NT2/D1 (cell line): ENCODE data around the gene LY6G5B.

ENCODE experiments used
- DNase-seq: peaks from one replicate; pipeline ENCODE4 v3.0.0-alpha.2; 2011; ENCODE audit warnings: low read depth, low spot score
- H3K27me3 ChIP-seq: 2 replicates; pipeline ENCODE4 v1.6.0; 2011; ENCODE audit warnings: mild to moderate bottlenecking; ENCODE audit not compliant: insufficient read length, insufficient read depth
- H3K36me3 ChIP-seq: 2 replicates; pipeline ENCODE4 v1.6.1; 2011; ENCODE audit warnings: mild to moderate bottlenecking, low read length, mixed read lengths; ENCODE audit not compliant: insufficient read depth, insufficient read length
- H3K4me1 ChIP-seq: 2 replicates; pipeline ENCODE4 v1.5.1; 2011; ENCODE audit not compliant: insufficient read depth, insufficient read length
- H3K4me3 ChIP-seq: 2 replicates; pipeline ENCODE4 v1.5.1; 2011; ENCODE audit warnings: low read depth; ENCODE audit not compliant: insufficient read length
- H3K9ac ChIP-seq: 2 replicates; pipeline ENCODE4 v1.6.0; 2011; ENCODE audit warnings: low read depth; ENCODE audit not compliant: insufficient read length
- H3K9me3 ChIP-seq: 2 replicates; pipeline ENCODE4 v1.5.1; 2011; ENCODE audit warnings: mild to moderate bottlenecking, low read length; ENCODE audit not compliant: insufficient read depth
- SUZ12 ChIP-seq: IDR thresholded peaks from 2 replicates; pipeline ENCODE4 v1.6.1; 2011; ENCODE audit not compliant: insufficient read length, insufficient read depth; ENCODE audit errors: extremely low read depth
- YY1 ChIP-seq: IDR thresholded peaks from 2 replicates; pipeline ENCODE4 v1.6.1; 2011; ENCODE audit not compliant: insufficient read length, insufficient read depth
- ZNF274 ChIP-seq: IDR thresholded peaks from 2 replicates; pipeline ENCODE4 v1.6.1; 2011; ENCODE audit warnings: mild to moderate bottlenecking, low read depth, low read length

The LY6G5B gene

GRCh38 chr6:31627690-31628287 is 42.0 kb upstream of the LY6G5B start:
- Histone ChIP-seq H3K27me3 (no peaks in the 10 kb centered on the region), H3K4me1 (peaks cover 6% of the 10 kb centered on the region), H3K9ac (no peak overlapping the region), H3K9me3 (no peaks in the 10 kb centered on the region), H3K4me3 (no peak overlapping the region), H3K36me3 (peaks cover 99% of the 10 kb centered on the region)
- DNase-seq, result no peak
- no peak for TF ChIP-seq ZNF274
- no peak for TF ChIP-seq SUZ12
- no peak for TF ChIP-seq YY1

- no peak for DNase-seq
- no peak for TF ChIP-seq ZNF274
- no peak for TF ChIP-seq YY1
- no peak for TF ChIP-seq SUZ12
- Histone ChIP-seq H3K9ac (no peak overlapping the region), H3K4me1 (peaks cover 5% of the 10 kb centered on the region), H3K9me3 (no peaks in the 10 kb centered on the region), H3K4me3 (no peak overlapping the region), H3K27me3 (no peaks in the 10 kb centered on the region), H3K36me3 (peaks cover 97% of the 10 kb centered on the region)
These were observed 40.8 kb upstream of the LY6G5B start for GRCh38 chr6:31629014-31629413.

GRCh38 chr6:31630177-31630934 is 39.4 kb upstream of the LY6G5B start:
- H3K9ac ChIP-seq, result no peak overlapping the region
- H3K9me3 ChIP-seq, result no peaks in the 10 kb centered on the region

GRCh38 chr6:31631209-31631608 is 38.6 kb upstream of the LY6G5B start:
- no peak for DNase-seq
- H3K9me3 ChIP-seq, result no peaks in the 10 kb centered on the region
- H3K4me3 ChIP-seq, result no peak overlapping the region
- no peaks in the 10 kb centered on the region for H3K27me3 ChIP-seq
- peaks cover 97% of the 10 kb centered on the region for H3K36me3 ChIP-seq
- peaks cover 2% of the 10 kb centered on the region for H3K4me1 ChIP-seq
- TF ChIP-seq YY1 (no peak), ZNF274 (no peak), SUZ12 (no peak)
- no peak overlapping the region for H3K9ac ChIP-seq

More at GRCh38 chr6:31630177-31630934, 39.4 kb upstream of the LY6G5B start:
- Histone ChIP-seq H3K36me3 (peaks cover 97% of the 10 kb centered on the region), H3K4me1 (peaks cover 3% of the 10 kb centered on the region), H3K27me3 (no peaks in the 10 kb centered on the region), H3K4me3 (no peak overlapping the region)
- TF ChIP-seq SUZ12 (no peak), YY1 (no peak), ZNF274 (no peak)
- no peak for DNase-seq

GRCh38 chr6:31631681-31632278 is 38.0 kb upstream of the LY6G5B start:
- H3K9ac ChIP-seq, result no peak overlapping the region
- H3K4me3 ChIP-seq, result no peak overlapping the region
- H3K4me1 ChIP-seq, result peaks cover 2% of the 10 kb centered on the region
- DNase-seq, result no peak
- H3K36me3 ChIP-seq, result peaks cover 97% of the 10 kb centered on the region
- H3K27me3 ChIP-seq, result no peaks in the 10 kb centered on the region
- TF ChIP-seq ZNF274, result no peak
- no peak for TF ChIP-seq YY1
- no peak for TF ChIP-seq SUZ12
- no peaks in the 10 kb centered on the region for H3K9me3 ChIP-seq

GRCh38 chr6:31632279-31632946 is 37.4 kb upstream of the LY6G5B start:
- Histone ChIP-seq H3K4me1 (peaks cover 2% of the 10 kb centered on the region), H3K9ac (no peak overlapping the region)

DNA sequence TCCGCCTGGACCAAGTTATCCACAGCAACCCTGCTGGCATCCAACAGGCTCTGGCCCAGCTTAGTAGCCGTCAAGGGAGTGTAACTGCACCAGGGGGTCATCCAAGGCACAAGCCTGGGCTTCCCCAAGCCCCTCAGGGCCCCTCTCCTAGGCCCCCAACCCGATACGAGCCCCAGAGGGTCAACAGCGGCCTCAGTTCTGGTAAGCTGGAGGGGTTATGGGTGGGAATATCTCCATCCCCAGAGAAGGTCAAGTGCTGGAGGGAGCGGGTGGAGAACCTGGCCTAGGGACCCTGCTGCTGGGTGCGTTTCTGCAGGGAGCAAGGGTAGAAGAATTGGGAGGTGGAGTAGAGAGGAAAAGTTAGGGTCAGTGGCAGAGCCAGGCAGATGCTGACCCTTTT is 36.3 kb upstream of the LY6G5B start:
- H3K27me3 ChIP-seq, result no peaks in the 10 kb centered on the region

More at GRCh38 chr6:31632279-31632946, 37.4 kb upstream of the LY6G5B start:
- H3K36me3 ChIP-seq, result peaks cover 97% of the 10 kb centered on the region
- DNase-seq, result no peak
- no peak for TF ChIP-seq SUZ12
- TF ChIP-seq ZNF274, result no peak
- no peak for TF ChIP-seq YY1
- H3K4me3 ChIP-seq, result no peak overlapping the region
- no peaks in the 10 kb centered on the region for H3K27me3 ChIP-seq
- H3K9me3 ChIP-seq, result no peaks in the 10 kb centered on the region

More for the DNA sequence above, 36.3 kb upstream of the LY6G5B start:
- Histone ChIP-seq H3K36me3 (peaks cover 94% of the 10 kb centered on the region), H3K4me1 (peaks cover 2% of the 10 kb centered on the region), H3K9ac (no peak overlapping the region), H3K9me3 (no peaks in the 10 kb centered on the region), H3K4me3 (no peak overlapping the region)
- TF ChIP-seq YY1, result no peak
- no peak for TF ChIP-seq ZNF274
- no peak for TF ChIP-seq SUZ12
- no peak for DNase-seq
